Measurements from ENCODE around the gene DICER1. TPM values are rescaled to one million over a fixed set of nuclear protein-coding genes. Genes with fewer than 3 reads are reported as not detected.

DICER1 gene
- total RNA-seq, 1 donor from 2014 or later, result 69.6 TPM

DNA sequence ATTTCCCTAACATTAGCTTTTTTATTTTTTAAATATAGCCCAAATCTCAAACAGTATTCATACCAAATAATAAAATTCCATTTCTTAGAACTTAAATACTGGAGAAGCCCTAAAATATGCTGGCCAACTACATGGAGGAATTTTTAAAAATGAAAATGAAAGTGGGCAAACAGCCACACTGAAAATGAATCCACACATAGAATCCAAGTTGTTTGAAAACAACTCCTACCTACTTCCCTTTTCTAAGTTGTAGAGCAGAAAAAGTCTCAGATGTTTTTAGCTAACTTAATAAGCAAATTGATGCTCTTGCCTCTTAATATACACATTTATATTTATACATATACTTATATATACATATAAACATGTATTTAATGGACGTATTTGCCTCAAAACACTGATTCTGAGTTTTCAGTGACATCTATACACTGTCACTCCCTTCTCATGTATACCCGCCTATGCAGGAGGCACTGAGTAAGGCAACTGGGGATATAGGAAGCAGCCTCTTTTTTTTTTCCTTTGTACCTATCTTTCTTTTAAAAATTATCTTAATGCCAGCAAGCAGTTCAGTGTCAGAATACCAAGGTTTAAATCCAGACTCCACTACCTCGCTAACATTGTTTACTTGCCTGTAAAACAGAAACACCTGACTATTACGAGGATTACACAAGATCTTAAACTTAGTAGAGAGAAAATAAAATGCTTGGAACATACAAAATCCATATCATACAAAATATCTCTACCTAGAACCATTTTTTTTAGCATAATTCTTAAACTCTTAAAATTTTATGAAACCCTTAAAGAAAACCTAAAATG, 13.3 kb downstream of the DICER1 start:
- TF ChIP-seq, protein P1, sequence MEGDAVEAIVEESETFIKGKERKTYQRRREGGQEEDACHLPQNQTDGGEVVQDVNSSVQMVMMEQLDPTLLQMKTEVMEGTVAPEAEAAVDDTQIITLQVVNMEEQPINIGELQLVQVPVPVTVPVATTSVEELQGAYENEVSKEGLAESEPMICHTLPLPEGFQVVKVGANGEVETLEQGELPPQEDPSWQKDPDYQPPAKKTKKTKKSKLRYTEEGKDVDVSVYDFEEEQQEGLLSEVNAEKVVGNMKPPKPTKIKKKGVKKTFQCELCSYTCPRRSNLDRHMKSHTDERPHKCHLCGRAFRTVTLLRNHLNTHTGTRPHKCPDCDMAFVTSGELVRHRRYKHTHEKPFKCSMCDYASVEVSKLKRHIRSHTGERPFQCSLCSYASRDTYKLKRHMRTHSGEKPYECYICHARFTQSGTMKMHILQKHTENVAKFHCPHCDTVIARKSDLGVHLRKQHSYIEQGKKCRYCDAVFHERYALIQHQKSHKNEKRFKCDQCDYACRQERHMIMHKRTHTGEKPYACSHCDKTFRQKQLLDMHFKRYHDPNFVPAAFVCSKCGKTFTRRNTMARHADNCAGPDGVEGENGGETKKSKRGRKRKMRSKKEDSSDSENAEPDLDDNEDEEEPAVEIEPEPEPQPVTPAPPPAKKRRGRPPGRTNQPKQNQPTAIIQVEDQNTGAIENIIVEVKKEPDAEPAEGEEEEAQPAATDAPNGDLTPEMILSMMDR (IDR thresholded peaks at IDR 0.05), result no peak
- ChIA-PET POLR2A (interaction anchor here (0.6 to 2.5 kb wide), 5 partner anchors 11 to 591 kb away, joined by 3 to 5 read pairs (median 3); partner anchors contain the start of gene DICER1), CTCF (interaction anchor here (0.7 to 1.3 kb wide), 2 partner anchors 9 to 13 kb away, joined by 3 read pairs; no protein-coding TSS in a partner anchor)
- Mint-ChIP-seq H3K36me3 (ENCODE audit: low read depth) (peaks cover 23% of the 10 kb centered on the region), H3K27me3 (no peaks in the 10 kb centered on the region), H3K4me3 (peak overlapping the region; percentile 41), H3K27ac (peak overlapping the region; percentile 74), H3K4me1 (peaks cover 92% of the 10 kb centered on the region), H3K9me3 (peaks cover 17% of the 10 kb centered on the region)
- ATAC-seq (ENCODE audit: low read depth) (no peak), DNase-seq (no peak)
- intact Hi-C loops (cut with micrococcal nuclease), result loop anchor here (1.0 to 5.0 kb wide), 3 partner anchors 13 to 218 kb away; partner anchors contain the start of gene DICER1

DNA sequence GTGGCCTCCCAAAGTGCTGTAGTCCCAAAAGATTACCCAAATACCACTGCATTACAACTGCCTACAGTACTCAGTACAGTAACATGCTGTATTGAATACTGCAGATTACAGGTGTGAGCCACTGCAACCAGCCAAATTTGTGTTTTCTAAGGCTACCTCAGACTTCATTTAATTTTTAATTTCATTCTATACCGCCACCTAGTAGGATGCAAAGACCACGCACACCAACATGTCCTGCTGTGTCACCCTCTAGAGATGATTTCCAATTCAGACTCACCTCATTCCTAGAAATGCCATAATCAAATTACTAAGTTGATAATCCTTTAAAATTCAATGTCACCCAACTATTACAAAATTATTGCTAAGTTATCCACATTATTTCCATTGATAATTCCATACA, 15.1 kb downstream of the DICER1 start:
- H3K27ac Mint-ChIP-seq, result peak overlapping the region; percentile 30

GRCh38 chr14:95141684-95142083, 15.6 kb downstream of the DICER1 start:
- CTCF ChIA-PET, result no interaction called here
- H3K27me3 Mint-ChIP-seq, result no peaks in the 10 kb centered on the region
- H3K27ac Mint-ChIP-seq, result peak overlapping the region; percentile 30
- peaks cover 80% of the 10 kb centered on the region for H3K4me1 Mint-ChIP-seq
- DNase-seq (no peak), ATAC-seq (ENCODE audit: low read depth) (no peak)
- intact Hi-C loops (cut with micrococcal nuclease), result loop anchor here (5.0 kb wide), 2 partner anchors 56 to 221 kb away; no protein-coding TSS in a partner anchor
- POLR2A ChIA-PET, result interaction anchor here (0.8 to 2.5 kb wide), 2 partner anchors 11 to 16 kb away, joined by 3 to 5 read pairs; partner anchors contain the start of gene DICER1
- peaks cover 22% of the 10 kb centered on the region for H3K36me3 Mint-ChIP-seq (ENCODE audit: low read depth)
- H3K9me3 Mint-ChIP-seq, result peaks cover 14% of the 10 kb centered on the region
- TF ChIP-seq, protein P1 (IDR thresholded peaks at IDR 0.05), result no peak
- no peak overlapping the region for H3K4me3 Mint-ChIP-seq

More for the DNA sequence above, 15.1 kb downstream of the DICER1 start:
- no peaks in the 10 kb centered on the region for H3K27me3 Mint-ChIP-seq
- peaks cover 16% of the 10 kb centered on the region for H3K9me3 Mint-ChIP-seq
- H3K36me3 Mint-ChIP-seq (ENCODE audit: low read depth), result peaks cover 22% of the 10 kb centered on the region
- CTCF ChIA-PET, result no interaction called here
- H3K4me1 Mint-ChIP-seq, result peaks cover 83% of the 10 kb centered on the region
- POLR2A ChIA-PET, result interaction anchor here (2.5 kb wide), 1 partner anchor 15 kb away, joined by 5 read pairs; the partner anchor contains the start of gene DICER1
- ATAC-seq (ENCODE audit: low read depth), result no peak
- H3K4me3 Mint-ChIP-seq, result no peak overlapping the region
- TF ChIP-seq, protein P1 (IDR thresholded peaks at IDR 0.05), result no peak
- intact Hi-C loops (cut with micrococcal nuclease), result loop anchor here (5.0 kb wide), 2 partner anchors 55 to 220 kb away; no protein-coding TSS in a partner anchor
- no peak for DNase-seq

DNA sequence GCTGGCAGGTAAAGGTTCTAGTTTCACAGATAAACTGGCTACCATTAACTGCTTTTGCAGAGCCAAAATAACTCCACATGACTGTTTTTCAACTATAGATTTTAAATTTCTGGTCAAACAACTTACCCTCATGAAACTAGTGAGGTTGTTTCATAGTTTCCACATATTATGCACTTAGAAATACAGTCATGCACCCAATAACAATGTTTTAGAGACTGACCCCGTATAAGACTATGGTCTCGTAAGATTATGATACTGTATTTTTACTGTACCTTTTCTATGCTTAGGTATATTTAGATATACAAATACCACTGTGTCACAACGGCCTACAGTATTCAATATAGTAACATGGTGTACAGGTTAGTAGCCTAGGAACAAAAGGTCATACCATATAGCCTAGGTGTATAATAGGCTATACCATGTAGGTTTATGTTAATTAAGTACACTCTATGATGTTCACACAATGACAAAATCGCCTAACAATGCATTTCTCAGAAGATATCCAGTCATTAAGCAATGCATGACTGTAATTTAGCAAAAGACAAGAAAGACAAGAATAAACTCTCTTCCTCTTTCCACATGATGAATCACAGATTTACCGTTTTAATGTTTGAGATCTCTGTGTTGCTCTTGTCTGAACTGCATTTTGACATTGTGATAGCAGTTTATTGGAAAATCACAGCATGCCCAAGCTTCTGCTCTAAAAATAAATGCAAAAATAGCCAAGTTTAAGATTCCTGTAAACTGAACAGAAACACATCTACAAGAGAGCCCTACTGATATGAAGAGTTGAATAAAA, 17.1 kb downstream of the DICER1 start:
- TF ChIP-seq, protein P1 (IDR thresholded peaks at IDR 0.05), result no peak
- ChIA-PET CTCF (no interaction called here), POLR2A (no interaction called here)
- intact Hi-C loops (cut with micrococcal nuclease), result loop anchor here (1.0 to 5.0 kb wide), 3 partner anchors 57 to 222 kb away; no protein-coding TSS in a partner anchor
- Mint-ChIP-seq H3K9me3 (peaks cover 7% of the 10 kb centered on the region), H3K4me1 (peaks cover 79% of the 10 kb centered on the region), H3K36me3 (ENCODE audit: low read depth) (peaks cover 19% of the 10 kb centered on the region), H3K4me3 (peak overlapping the region; percentile 64), H3K27me3 (no peaks in the 10 kb centered on the region), H3K27ac (peak overlapping the region; percentile 78)
- DNase-seq (no peak), ATAC-seq (ENCODE audit: low read depth) (peak; percentile 52)

All from activated B cell treated with CpG ODN at 0.5 μM for 24 hours (primary cell).